Measurements from ENCODE around the gene ACYP2.

- TF ChIP-seq CTCF (IDR thresholded peaks at IDR 0.05; ENCODE audit: insufficient read depth, low read length, poor library complexity, severe bottlenecking), result no peak
- TF ChIP-seq EZH2phosphoT487 (conservative IDR thresholded peaks at IDR 0.05; ENCODE audit: low read length), result no peak
Observed at GRCh38 chr2:54213082-54213481, 97.7 kb downstream of the ACYP2 start.
